PC-3 (cell line): ENCODE results near the gene CDH12.

Experiments
- EZH2 ChIP-seq: fragments of 300-600 bp; sonication (generic); IDR thresholded peaks from one replicate; pipeline ENCODE4 v1.6.1; 2017; ENCODE audit warnings: antibody characterized with exemption, mild to moderate bottlenecking, low read length; ENCODE audit not compliant: unreplicated experiment
- TF ChIP-seq, protein P1 (sequence below): fragments of 300-600 bp; sonication (generic); conservative IDR thresholded peaks from 2 replicates; pipeline ENCODE4 v1.5.1; 2017; ENCODE audit warnings: antibody characterized with exemption, low read depth, mild to moderate bottlenecking, low read length

DNA sequence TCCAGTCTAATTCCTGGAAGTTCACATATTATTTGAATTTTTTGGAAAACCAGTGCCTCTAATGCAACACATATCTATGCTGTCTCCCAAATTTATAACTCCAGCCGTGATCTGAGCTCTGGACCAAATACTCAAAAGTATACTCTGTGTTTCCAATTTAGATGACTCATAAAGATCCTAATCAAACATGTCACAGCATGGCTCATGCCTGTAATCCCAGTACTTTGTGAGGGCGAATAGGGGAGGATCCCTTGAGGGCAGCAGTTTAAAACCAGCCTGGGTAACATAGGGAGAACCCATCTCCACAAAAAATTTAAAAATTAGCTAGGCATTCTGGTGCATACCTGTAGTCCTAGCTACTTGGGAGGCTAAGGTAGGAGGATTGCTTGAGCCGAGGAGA, 388.0 kb downstream of the CDH12 start:
- TF ChIP-seq EZH2: no peak
- TF ChIP-seq, protein P1, sequence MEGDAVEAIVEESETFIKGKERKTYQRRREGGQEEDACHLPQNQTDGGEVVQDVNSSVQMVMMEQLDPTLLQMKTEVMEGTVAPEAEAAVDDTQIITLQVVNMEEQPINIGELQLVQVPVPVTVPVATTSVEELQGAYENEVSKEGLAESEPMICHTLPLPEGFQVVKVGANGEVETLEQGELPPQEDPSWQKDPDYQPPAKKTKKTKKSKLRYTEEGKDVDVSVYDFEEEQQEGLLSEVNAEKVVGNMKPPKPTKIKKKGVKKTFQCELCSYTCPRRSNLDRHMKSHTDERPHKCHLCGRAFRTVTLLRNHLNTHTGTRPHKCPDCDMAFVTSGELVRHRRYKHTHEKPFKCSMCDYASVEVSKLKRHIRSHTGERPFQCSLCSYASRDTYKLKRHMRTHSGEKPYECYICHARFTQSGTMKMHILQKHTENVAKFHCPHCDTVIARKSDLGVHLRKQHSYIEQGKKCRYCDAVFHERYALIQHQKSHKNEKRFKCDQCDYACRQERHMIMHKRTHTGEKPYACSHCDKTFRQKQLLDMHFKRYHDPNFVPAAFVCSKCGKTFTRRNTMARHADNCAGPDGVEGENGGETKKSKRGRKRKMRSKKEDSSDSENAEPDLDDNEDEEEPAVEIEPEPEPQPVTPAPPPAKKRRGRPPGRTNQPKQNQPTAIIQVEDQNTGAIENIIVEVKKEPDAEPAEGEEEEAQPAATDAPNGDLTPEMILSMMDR: no peak
